Mesendoderm (in vitro differentiated cells): Measurements from ENCODE around the gene MMP21.

Source experiments
- DNase-seq: peaks from one replicate; pipeline ENCODE4 v3.0.0; 2013
- H2AK5ac ChIP-seq: 2 replicates; pipeline ENCODE4 v1.6.1; 2013; ENCODE audit warnings: low read length, inconsistent platforms
- H2BK120ac ChIP-seq: 2 replicates; pipeline ENCODE4 v1.6.1; 2013; ENCODE audit warnings: low read depth, mild to moderate bottlenecking, low read length, moderate library complexity, mixed read lengths
- H2BK15ac ChIP-seq: replicated peaks from 2 replicates; pipeline ENCODE4 v1.6.1; 2013; ENCODE audit warnings: low read depth, mild to moderate bottlenecking, moderate library complexity
- H2BK5ac ChIP-seq: 2 replicates; pipeline ENCODE4 v1.6.1; 2013; ENCODE audit warnings: low read length, inconsistent platforms
- H3K18ac ChIP-seq: 2 replicates; pipeline ENCODE4 v1.6.1; 2013; ENCODE audit warnings: mild to moderate bottlenecking, low read length, mixed read lengths
- H3K23ac ChIP-seq: one replicate; pipeline ENCODE4 v1.6.1; 2013; ENCODE audit warnings: low read length
- H3K27ac ChIP-seq: 2 replicates; pipeline ENCODE4 v1.5.1; 2013; ENCODE audit warnings: low read depth, mild to moderate bottlenecking, inconsistent platforms, low read length, moderate library complexity
- H3K27me3 ChIP-seq: 2 replicates; pipeline ENCODE4 v1.6.1; 2013; ENCODE audit warnings: low read length, control low read depth, mild to moderate bottlenecking, inconsistent platforms; ENCODE audit not compliant: insufficient read depth, poor library complexity
- H3K36me3 ChIP-seq: 2 replicates; pipeline ENCODE4 v1.6.1; 2013; ENCODE audit warnings: low read length, inconsistent platforms; ENCODE audit not compliant: control insufficient read depth, insufficient read depth
- H3K4ac ChIP-seq: one replicate; pipeline ENCODE4 v1.6.1; 2013; ENCODE audit warnings: low read depth, mild to moderate bottlenecking, low read length, moderate library complexity
- H3K4me1 ChIP-seq: 2 replicates; pipeline ENCODE4 v1.6.1; 2013; ENCODE audit warnings: low read depth, low read length, inconsistent platforms; ENCODE audit not compliant: control insufficient read depth
- H3K4me2 ChIP-seq: 2 replicates; pipeline ENCODE4 v1.6.1; 2013; ENCODE audit warnings: low read length
- H3K4me3 ChIP-seq: 2 replicates; pipeline ENCODE4 v1.5.1; 2013; ENCODE audit warnings: mild to moderate bottlenecking, low read length
- H3K56ac ChIP-seq: one replicate; pipeline ENCODE4 v1.6.1; 2013; ENCODE audit warnings: low read length
- H3K79me1 ChIP-seq: 2 replicates; pipeline ENCODE4 v1.6.1; 2013; ENCODE audit warnings: low read length, inconsistent platforms
- H3K79me2 ChIP-seq: 2 replicates; pipeline ENCODE4 v1.6.1; 2013; ENCODE audit warnings: mild to moderate bottlenecking, low read length; ENCODE audit not compliant: control insufficient read depth, insufficient read depth
- H3K9ac ChIP-seq: 2 replicates; pipeline ENCODE4 v1.6.1; 2013; ENCODE audit warnings: low read length, inconsistent platforms
- H4K5ac ChIP-seq: one replicate; pipeline ENCODE4 v1.6.1; 2013; ENCODE audit warnings: low read length
- H4K8ac ChIP-seq: one replicate; pipeline ENCODE4 v1.6.1; 2013; ENCODE audit warnings: low read depth, mild to moderate bottlenecking, control low read depth, low read length, moderate library complexity
- WGBS: extraction: QIAGEN DNeasy Blood & Tissue Kit; methylation state at CpG from one replicate; pipeline ENCODE4 v1.1.7; 2013; ENCODE audit warnings: low lambda C conversion rate, missing lambda C conversion rate; ENCODE audit not compliant: insufficient coverage; ENCODE audit errors: extremely low coverage; 5-methylcytosine and 5-hydroxymethylcytosine counted together

Gene MMP21

GRCh38 chr10:125797424-125797823 lies 21.8 kb upstream of the MMP21 start:
- Histone ChIP-seq H3K56ac (no peak overlapping the region), H3K27me3 (no peaks in the 10 kb centered on the region), H3K27ac (no peak overlapping the region), H2BK120ac (no peak overlapping the region), H3K4me1 (no peaks in the 10 kb centered on the region), H3K9ac (no peak overlapping the region), H4K5ac (no peak overlapping the region), H3K36me3 (peaks cover 2% of the 10 kb centered on the region), H3K79me2 (no peaks in the 10 kb centered on the region), H3K4me2 (no peak overlapping the region), H2AK5ac (no peak overlapping the region), H3K4ac (no peak overlapping the region), H3K4me3 (no peak overlapping the region), H3K79me1 (no peaks in the 10 kb centered on the region), H3K23ac (no peak overlapping the region), H2BK5ac (no peak overlapping the region), H4K8ac (no peak overlapping the region), H2BK15ac (no peak overlapping the region), H3K18ac (no peak overlapping the region)
- DNase-seq, result no peak
- WGBS, result no CpG with 5 or more reads among the region's 8 CpGs

- Histone ChIP-seq H3K27me3 (no peaks in the 10 kb centered on the region), H4K8ac (no peak overlapping the region), H2BK120ac (no peak overlapping the region), H4K5ac (no peak overlapping the region), H3K23ac (no peak overlapping the region), H3K4ac (no peak overlapping the region), H3K9ac (no peak overlapping the region), H2BK5ac (no peak overlapping the region), H3K27ac (no peak overlapping the region), H3K4me2 (no peak overlapping the region), H3K36me3 (peaks cover 2% of the 10 kb centered on the region), H2BK15ac (no peak overlapping the region), H3K79me2 (no peaks in the 10 kb centered on the region), H3K18ac (no peak overlapping the region), H3K56ac (no peak overlapping the region), H2AK5ac (no peak overlapping the region), H3K4me3 (no peak overlapping the region), H3K79me1 (no peaks in the 10 kb centered on the region), H3K4me1 (no peaks in the 10 kb centered on the region)
- WGBS, result 100% methylated on average over 1 of the region's 8 CpGs
- no peak for DNase-seq
These were observed 20.1 kb upstream of the MMP21 start for GRCh38 chr10:125795637-125796190.

GRCh38 chr10:125795128-125795527 lies 19.5 kb upstream of the MMP21 start:
- no peak overlapping the region for H3K4me3 ChIP-seq
- no peak overlapping the region for H4K5ac ChIP-seq
- no peak overlapping the region for H4K8ac ChIP-seq
- H2AK5ac ChIP-seq, result no peak overlapping the region
- no peak overlapping the region for H3K9ac ChIP-seq
- H3K4me1 ChIP-seq, result no peaks in the 10 kb centered on the region
- H3K56ac ChIP-seq, result no peak overlapping the region
- no peak for DNase-seq
- H3K18ac ChIP-seq, result no peak overlapping the region
- no peak overlapping the region for H3K4ac ChIP-seq
- WGBS, result no CpG with 5 or more reads among the region's 2 CpGs
- no peaks in the 10 kb centered on the region for H3K27me3 ChIP-seq
- no peak overlapping the region for H3K27ac ChIP-seq
- no peak overlapping the region for H2BK15ac ChIP-seq
- no peaks in the 10 kb centered on the region for H3K79me1 ChIP-seq
- no peak overlapping the region for H3K23ac ChIP-seq
- no peak overlapping the region for H2BK120ac ChIP-seq
- H3K36me3 ChIP-seq, result peaks cover 2% of the 10 kb centered on the region
- no peaks in the 10 kb centered on the region for H3K79me2 ChIP-seq
- H3K4me2 ChIP-seq, result no peak overlapping the region
- no peak overlapping the region for H2BK5ac ChIP-seq

- no peak overlapping the region for H3K56ac ChIP-seq
- H3K9ac ChIP-seq, result no peak overlapping the region
- no peak overlapping the region for H3K4me3 ChIP-seq
- H3K79me2 ChIP-seq, result no peaks in the 10 kb centered on the region
- H2BK120ac ChIP-seq, result no peak overlapping the region
- no peak overlapping the region for H3K27ac ChIP-seq
- no peaks in the 10 kb centered on the region for H3K27me3 ChIP-seq
- H3K4me1 ChIP-seq, result no peaks in the 10 kb centered on the region
- H3K23ac ChIP-seq, result no peak overlapping the region
- H3K18ac ChIP-seq, result no peak overlapping the region
- H2BK15ac ChIP-seq, result no peak overlapping the region
- no peak overlapping the region for H3K4me2 ChIP-seq
- no CpG with 5 or more reads among the region's 14 CpGs for WGBS
- no peak overlapping the region for H3K4ac ChIP-seq
- H3K36me3 ChIP-seq, result peaks cover 2% of the 10 kb centered on the region
- H2BK5ac ChIP-seq, result no peak overlapping the region
- H2AK5ac ChIP-seq, result no peak overlapping the region
- no peak overlapping the region for H4K5ac ChIP-seq
- no peaks in the 10 kb centered on the region for H3K79me1 ChIP-seq
- no peak for DNase-seq
- no peak overlapping the region for H4K8ac ChIP-seq
These were observed 17.0 kb upstream of the MMP21 start for GRCh38 chr10:125792342-125793300.

GRCh38 chr10:125788156-125789034 lies 12.8 kb upstream of the MMP21 start:
- Histone ChIP-seq H2BK15ac (no peak overlapping the region), H3K4me2 (no peak overlapping the region), H2BK5ac (no peak overlapping the region), H4K8ac (no peak overlapping the region), H3K4ac (no peak overlapping the region), H2BK120ac (no peak overlapping the region), H4K5ac (no peak overlapping the region), H3K18ac (no peak overlapping the region), H3K56ac (no peak overlapping the region), H3K27ac (no peak overlapping the region), H3K79me2 (no peaks in the 10 kb centered on the region), H3K23ac (no peak overlapping the region), H2AK5ac (no peak overlapping the region), H3K36me3 (no peaks in the 10 kb centered on the region), H3K27me3 (no peaks in the 10 kb centered on the region), H3K9ac (no peak overlapping the region), H3K4me3 (no peak overlapping the region), H3K4me1 (no peaks in the 10 kb centered on the region), H3K79me1 (no peaks in the 10 kb centered on the region)
- WGBS, result no CpG with 5 or more reads among the region's 17 CpGs
- no peak for DNase-seq
